GM12878 (cell line): ENCODE measurements around the gene SEPTIN5. TPM values are rescaled to one million over a fixed set of nuclear protein-coding genes. Genes with fewer than 3 reads are reported as not detected.

Source experiments
- BACH1 ChIP-seq: fragments of 450-650 bp; IDR thresholded peaks from 2 replicates; pipeline ENCODE4 v1.6.1; 2017; ENCODE audit warnings: mild to moderate bottlenecking, borderline replicate concordance
- HDGF ChIP-seq: fragments of 450-650 bp; IDR thresholded peaks from 2 replicates; pipeline ENCODE4 v1.6.1; 2016; ENCODE audit warnings: antibody characterized with exemption
- MTA2 ChIP-seq: fragments of 450-650 bp; IDR thresholded peaks from 2 replicates; pipeline ENCODE4 v1.6.1; 2016; ENCODE audit warnings: low read depth, mild to moderate bottlenecking, moderate library complexity
- WRNIP1 ChIP-seq: IDR thresholded peaks from 2 replicates; pipeline ENCODE4 v1.6.1; 2011; ENCODE audit warnings: low read depth, low read length, improper control_type of control experiment, borderline replicate concordance
- polyA plus RNA-seq, 11 experiments: library from polyadenylated mRNA; depleted of rRNA in 4 of 11; unstranded in 6 of 11; stranded (reverse) in 5 of 11; fragments of >200 nt; fragmentation: Nextera tagmentation in 4 of 11; fragmentation: Illumina TruSeq in 1 of 11; extraction: Ambion mirVana in 4 of 11; extraction: Trizol in 1 of 11; gene quantifications; 1 replicate in 1 of 11; 2 replicates in 10 of 11; pipeline versions ENCODE4 v1.2.1 to v1.2.3, GENCODE V29; 2011 to 2016; ENCODE audit warnings: inconsistent platforms in 2 of 11, missing spikeins in 2 of 11, low read depth in 1 of 11
- total RNA-seq, 4 experiments: library from RNA; depleted of rRNA in 3 of 4; stranded (reverse); fragments of >200 nt in 3 of 4; fragmentation: Illumina TruSeq in 1 of 4; extraction: Trizol in 1 of 4; gene quantifications; 2 replicates each; pipeline versions ENCODE4 v1.2.1 to v1.2.3, GENCODE V29; 2013 to 2021
- TF ChIP-seq, protein P1 (sequence below): fragments of 150-350 bp; IDR thresholded peaks from 2 replicates; pipeline ENCODE4 v1.6.1; 2014; ENCODE audit warnings: mild to moderate bottlenecking, low read depth, low read length
- TF ChIP-seq, protein P2 (sequence below): fragments of 450-650 bp; IDR thresholded peaks from 2 replicates; pipeline ENCODE4 v1.6.1; 2016; ENCODE audit warnings: mild to moderate bottlenecking, moderate library complexity, borderline replicate concordance
- TF ChIP-seq, protein P3 (sequence below): IDR thresholded peaks from 2 replicates; pipeline ENCODE4 v1.6.1; 2012; ENCODE audit warnings: low read length, inconsistent platforms

Gene SEPTIN5
- total and polyA plus RNA-seq, 10 of the 15 experiments (the other 5 are each of a cell fraction or from before 2014, with no cell fraction given), result 0.13 to 1.1 (median 0.34) TPM; not detected in 5

DNA sequence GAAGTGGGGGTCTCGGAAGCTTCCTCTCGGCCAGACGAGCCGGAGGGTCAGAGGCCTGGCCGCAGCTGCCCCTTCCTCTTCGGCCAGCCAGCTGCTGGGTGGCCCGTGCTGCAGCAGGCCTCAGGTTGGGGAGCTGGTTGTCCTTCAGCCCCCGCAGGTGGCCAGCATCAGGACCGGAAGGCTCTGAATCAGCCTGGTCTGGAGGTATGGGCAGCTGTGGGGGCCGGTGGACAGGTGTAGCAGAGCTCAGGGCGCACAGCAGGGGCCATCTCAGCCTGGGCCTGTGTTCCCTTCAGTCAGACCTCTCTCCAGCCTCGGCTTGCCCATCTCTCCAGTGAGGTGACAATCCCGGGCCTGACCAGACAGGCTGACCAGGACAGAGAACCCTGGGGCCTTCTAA lies 32.4 kb downstream of the SEPTIN5 start (continued):
- TF ChIP-seq, protein P1, sequence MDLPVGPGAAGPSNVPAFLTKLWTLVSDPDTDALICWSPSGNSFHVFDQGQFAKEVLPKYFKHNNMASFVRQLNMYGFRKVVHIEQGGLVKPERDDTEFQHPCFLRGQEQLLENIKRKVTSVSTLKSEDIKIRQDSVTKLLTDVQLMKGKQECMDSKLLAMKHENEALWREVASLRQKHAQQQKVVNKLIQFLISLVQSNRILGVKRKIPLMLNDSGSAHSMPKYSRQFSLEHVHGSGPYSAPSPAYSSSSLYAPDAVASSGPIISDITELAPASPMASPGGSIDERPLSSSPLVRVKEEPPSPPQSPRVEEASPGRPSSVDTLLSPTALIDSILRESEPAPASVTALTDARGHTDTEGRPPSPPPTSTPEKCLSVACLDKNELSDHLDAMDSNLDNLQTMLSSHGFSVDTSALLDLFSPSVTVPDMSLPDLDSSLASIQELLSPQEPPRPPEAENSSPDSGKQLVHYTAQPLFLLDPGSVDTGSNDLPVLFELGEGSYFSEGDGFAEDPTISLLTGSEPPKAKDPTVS, result no peak
- no peak for TF ChIP-seq MTA2
- no peak for TF ChIP-seq WRNIP1
- TF ChIP-seq BACH1, result no peak
- TF ChIP-seq HDGF, result no peak
- TF ChIP-seq, protein P2, sequence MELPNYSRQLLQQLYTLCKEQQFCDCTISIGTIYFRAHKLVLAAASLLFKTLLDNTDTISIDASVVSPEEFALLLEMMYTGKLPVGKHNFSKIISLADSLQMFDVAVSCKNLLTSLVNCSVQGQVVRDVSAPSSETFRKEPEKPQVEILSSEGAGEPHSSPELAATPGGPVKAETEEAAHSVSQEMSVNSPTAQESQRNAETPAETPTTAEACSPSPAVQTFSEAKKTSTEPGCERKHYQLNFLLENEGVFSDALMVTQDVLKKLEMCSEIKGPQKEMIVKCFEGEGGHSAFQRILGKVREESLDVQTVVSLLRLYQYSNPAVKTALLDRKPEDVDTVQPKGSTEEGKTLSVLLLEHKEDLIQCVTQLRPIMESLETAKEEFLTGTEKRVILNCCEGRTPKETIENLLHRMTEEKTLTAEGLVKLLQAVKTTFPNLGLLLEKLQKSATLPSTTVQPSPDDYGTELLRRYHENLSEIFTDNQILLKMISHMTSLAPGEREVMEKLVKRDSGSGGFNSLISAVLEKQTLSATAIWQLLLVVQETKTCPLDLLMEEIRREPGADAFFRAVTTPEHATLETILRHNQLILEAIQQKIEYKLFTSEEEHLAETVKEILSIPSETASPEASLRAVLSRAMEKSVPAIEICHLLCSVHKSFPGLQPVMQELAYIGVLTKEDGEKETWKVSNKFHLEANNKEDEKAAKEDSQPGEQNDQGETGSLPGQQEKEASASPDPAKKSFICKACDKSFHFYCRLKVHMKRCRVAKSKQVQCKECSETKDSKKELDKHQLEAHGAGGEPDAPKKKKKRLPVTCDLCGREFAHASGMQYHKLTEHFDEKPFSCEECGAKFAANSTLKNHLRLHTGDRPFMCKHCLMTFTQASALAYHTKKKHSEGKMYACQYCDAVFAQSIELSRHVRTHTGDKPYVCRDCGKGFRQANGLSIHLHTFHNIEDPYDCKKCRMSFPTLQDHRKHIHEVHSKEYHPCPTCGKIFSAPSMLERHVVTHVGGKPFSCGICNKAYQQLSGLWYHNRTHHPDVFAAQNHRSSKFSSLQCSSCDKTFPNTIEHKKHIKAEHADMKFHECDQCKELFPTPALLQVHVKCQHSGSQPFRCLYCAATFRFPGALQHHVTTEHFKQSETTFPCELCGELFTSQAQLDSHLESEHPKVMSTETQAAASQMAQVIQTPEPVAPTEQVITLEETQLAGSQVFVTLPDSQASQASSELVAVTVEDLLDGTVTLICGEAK, result no peak
- TF ChIP-seq, protein P3, sequence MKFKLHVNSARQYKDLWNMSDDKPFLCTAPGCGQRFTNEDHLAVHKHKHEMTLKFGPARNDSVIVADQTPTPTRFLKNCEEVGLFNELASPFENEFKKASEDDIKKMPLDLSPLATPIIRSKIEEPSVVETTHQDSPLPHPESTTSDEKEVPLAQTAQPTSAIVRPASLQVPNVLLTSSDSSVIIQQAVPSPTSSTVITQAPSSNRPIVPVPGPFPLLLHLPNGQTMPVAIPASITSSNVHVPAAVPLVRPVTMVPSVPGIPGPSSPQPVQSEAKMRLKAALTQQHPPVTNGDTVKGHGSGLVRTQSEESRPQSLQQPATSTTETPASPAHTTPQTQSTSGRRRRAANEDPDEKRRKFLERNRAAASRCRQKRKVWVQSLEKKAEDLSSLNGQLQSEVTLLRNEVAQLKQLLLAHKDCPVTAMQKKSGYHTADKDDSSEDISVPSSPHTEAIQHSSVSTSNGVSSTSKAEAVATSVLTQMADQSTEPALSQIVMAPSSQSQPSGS, result no peak
